ENCODE results near the gene NFE2. TPM values are rescaled to one million over a fixed set of nuclear protein-coding genes. Genes with fewer than 3 reads are reported as not detected.
"Not testable (repeated sequence)": the region's sequence is repeated elsewhere in the genome, so short reads cannot be mapped to it uniquely, and the experiment has no call there.

NFE2 gene
- total RNA-seq, 1 donor from 2014 or later, result not detected

DNA sequence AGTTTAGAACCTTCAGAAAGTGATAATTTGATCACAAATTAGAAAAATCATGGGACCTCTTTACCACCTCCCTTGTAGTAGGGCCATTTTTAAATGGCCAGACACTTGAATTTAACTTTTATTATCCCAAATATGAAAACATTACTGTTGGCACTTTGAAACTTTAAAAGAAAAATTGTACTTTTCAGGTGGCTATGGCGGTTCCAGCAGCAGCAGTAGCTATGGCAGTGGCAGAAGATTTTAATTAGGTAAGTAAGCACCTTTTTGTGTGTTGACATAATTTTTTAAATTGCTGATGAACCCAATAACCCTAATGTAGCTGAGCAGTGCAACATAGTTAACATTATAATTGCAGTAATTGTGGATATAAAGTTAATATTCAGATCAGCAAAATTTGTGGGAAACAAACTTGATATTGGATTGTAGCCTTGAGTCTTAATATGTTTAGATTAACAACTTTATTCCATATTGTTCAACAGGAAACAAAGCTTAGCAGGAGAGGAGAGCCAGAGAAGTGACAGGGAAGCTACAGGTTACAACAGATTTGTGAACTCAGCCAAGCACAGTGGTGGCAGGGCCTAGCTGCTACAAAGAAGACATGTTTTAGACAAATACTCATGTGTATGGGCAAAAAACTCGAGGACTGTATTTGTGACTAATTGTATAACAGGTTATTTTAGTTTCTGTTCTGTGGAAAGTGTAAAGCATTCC, 16.6 kb downstream of the NFE2 start:
- DNase-seq (ENCODE audit: low read depth in 2 of 2), result not testable (repeated sequence)

DNA sequence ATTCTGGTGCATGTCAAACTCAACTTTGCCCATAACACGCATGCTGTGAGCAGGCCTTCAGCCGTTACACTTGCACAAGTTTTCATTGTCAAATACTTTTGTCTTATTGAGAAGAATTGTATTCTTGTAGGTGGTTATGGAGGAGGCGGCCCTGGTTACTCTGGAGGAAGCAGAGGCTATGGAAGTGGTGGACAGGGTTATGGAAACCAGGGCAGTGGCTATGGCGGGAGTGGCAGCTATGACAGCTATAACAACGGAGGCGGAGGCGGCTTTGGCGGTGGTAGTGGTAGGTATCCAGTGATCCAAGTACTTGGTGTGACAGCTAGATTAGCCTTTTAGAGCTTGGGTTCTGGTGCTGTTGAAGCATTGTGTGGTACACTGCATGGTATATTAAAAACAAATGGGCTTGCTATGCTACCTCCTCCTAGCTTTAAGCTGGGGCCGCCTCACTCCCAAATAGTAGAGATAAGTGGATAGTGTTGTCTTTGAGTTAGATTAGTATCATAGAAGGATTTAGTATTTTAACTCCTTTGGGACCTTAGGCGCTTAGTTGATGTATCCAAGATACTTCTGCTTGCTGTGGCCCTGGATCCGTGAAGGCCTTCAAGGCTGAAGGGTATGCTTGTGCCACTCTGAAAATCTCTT, 17.7 kb downstream of the NFE2 start:
- DNase-seq (ENCODE audit: low read depth in 2 of 2), result no peak

GRCh38 chr12:54281694-54282093, 19.1 kb downstream of the NFE2 start:
- DNase-seq (ENCODE audit: low read depth in 2 of 2), result not testable (repeated sequence)

DNA sequence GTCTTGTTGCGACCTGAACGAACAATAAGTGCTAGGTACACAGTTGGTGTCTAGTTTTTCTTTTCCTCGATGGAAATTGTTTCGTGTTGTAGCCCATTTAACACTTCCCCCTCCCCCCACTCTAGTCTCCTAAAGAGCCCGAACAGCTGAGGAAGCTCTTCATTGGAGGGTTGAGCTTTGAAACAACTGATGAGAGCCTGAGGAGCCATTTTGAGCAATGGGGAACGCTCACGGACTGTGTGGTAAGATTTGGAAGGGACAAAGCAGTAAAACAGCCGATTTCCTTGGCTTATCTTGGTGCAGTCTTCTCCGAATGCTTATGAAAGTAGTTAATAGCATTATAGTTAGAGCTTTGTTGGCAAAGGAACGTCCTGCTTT, 19.6 kb downstream of the NFE2 start:
- not testable (repeated sequence) for DNase-seq (ENCODE audit: low read depth in 2 of 2)

- peak; percentile 100 for DNase-seq (ENCODE audit: low read depth in 2 of 2)
Observed at GRCh38 chr12:54280468-54281260, 20.2 kb downstream of the NFE2 start, which contains the start of gene HNRNPA1. Gene HNRNPA1, plus strand, starts transcription at chr12:54280726. Its CDS starts 82 bp downstream, at chr12:54280808.

DNA sequence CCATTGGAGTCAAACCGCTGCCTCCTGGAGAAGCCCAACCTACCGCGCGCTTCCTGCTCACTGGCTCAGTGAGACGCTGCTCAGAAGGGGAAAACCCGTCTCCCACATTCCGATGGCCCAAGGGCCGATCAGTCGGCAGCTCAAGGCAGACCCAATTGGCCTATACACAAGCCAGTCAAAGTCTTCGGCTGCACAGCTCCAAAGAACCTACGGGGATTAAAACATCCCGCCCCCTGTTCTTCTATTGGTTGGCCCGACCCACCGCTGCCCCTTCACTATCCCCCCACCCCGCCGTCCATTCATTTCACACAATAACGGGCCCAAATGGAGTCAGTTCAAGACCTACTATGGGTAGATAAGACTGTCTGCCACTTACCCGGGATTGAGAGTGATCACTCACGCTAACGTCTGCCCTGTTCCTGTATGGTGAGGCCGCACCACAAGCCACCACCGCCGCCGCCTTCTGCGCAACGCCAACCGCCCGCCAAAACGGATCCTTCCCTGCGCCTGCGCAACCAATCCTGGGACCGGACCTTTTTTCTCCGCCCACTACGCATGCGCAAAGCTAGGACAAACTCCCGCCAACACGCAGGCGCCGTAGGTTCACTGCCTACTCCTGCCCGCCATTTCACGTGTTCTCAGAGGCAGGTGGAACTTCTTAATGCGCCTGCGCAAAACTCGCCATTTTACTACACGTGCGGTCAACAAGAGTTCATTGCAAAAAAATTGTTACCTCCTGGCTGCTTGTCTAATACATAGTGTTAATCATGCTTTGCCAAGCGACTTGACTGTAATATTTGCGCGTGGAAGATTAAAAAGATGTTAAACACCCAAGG, 21.0 kb downstream of the NFE2 start, which contains the start of gene CBX5:
Gene CBX5 (minus strand): TSS at position 491 of the 836 bp plus-strand sequence. CDS start 22,472 bp downstream, outside the sequence.
- peak; percentile 99 to 100 for DNase-seq (ENCODE audit: low read depth in 2 of 2)

DNA sequence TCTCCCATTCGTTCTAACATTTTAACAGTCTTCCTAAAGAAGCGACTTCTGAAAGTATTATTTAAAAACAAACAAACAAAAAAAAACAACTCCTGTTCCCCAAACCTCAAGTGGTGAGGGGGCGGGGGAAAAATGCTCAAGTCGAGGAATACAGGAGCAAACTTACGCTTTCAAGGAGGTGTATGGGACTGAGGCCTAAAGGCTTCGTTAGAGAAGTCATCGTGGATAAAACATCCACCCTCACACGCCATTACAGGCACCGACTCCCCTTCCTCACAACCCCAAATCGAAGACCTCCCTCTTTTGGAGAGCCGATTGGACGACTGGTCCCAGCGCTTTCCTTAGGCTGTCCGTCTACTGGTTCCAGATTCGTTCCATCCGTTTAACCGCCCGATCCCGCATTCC, 21.6 kb downstream of the NFE2 start:
- no peak for DNase-seq (ENCODE audit: low read depth in 2 of 2)

DNA sequence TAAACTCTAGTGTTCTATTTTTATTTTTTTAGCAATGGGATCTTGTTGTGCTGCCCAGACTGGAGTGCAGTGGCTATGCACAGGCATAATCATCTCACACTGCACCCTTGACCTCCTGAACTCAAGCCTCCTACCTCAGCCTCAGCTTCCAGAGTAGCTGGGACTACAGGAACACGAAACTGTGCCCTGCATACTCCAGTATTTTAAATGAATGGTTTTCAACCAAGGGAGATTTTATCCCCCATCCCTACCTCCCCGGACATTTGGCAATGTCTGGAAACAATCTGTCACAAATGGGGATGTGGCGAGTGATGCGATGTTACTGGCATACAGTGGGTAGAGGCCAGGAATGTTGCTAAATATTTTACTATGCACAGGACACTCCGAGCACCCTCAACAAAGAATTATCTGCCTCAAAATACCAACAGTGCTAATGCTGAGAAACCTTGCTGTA, 23.0 kb downstream of the NFE2 start:
- peak in 1 of 2 donors; percentile 33 for DNase-seq (ENCODE audit: low read depth in 2 of 2)

- DNase-seq (ENCODE audit: low read depth in 2 of 2), result peak in 1 of 2 donors; percentile 29
Observed at GRCh38 chr12:54276368-54276767, 24.4 kb downstream of the NFE2 start.

- DNase-seq (ENCODE audit: low read depth in 2 of 2), result no peak
Observed at GRCh38 chr12:54273981-54274380, 26.8 kb downstream of the NFE2 start.

- DNase-seq (ENCODE audit: low read depth in 2 of 2), result no peak
Observed at GRCh38 chr12:54272214-54272613, 28.6 kb downstream of the NFE2 start.

GRCh38 chr12:54270345-54270744, 30.5 kb downstream of the NFE2 start:
- DNase-seq (ENCODE audit: low read depth in 2 of 2), result no peak

DNA sequence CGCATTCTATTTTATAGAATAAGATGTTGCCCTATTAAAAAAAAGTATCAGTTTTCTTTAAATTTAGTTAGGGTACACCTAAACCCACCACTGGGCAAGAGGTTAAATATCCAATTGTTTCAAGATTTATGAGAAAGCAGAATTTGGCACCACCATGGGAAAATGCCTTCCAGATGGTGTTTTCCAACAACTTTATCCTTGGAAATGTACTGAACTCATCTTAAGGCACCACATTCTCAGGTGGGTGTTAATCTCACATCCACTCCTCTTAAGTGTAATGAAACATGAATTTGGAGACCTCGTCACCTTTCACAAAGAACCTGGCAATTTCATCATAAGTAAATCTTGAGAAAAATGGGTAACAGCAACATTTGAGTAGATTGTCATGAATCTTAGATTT, 34.0 kb downstream of the NFE2 start:
- no peak for DNase-seq (ENCODE audit: low read depth in 2 of 2)

- DNase-seq (ENCODE audit: low read depth in 2 of 2), result no peak
Observed at GRCh38 chr12:54265364-54265812, 35.4 kb downstream of the NFE2 start.

DNA sequence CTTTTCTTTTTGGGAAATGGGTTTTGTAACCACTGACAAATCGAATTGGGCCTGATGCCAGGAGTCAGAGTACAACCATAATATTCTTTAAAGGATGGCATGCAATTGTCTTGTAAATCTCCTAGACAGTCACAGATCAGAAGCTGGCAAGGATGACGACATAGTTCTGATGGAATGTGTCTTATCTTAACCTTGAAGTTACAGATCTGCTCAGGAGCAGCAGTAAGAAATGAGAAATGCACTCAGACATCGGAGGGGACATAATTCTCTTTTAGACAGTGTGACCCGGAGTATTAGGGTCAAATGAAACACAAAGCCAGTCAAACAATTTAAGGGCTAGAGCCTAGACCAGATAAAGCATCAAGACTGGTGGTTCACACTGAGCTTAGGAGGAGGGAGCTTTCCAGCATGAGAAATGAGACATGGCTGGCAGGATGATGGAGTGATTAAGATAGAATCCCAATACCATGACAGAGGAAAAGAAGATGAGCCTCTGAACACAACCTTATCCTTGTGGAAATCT, 38.4 kb downstream of the NFE2 start:
- DNase-seq (ENCODE audit: low read depth in 2 of 2), result peak in 1 of 2 donors; percentile 61

DNA sequence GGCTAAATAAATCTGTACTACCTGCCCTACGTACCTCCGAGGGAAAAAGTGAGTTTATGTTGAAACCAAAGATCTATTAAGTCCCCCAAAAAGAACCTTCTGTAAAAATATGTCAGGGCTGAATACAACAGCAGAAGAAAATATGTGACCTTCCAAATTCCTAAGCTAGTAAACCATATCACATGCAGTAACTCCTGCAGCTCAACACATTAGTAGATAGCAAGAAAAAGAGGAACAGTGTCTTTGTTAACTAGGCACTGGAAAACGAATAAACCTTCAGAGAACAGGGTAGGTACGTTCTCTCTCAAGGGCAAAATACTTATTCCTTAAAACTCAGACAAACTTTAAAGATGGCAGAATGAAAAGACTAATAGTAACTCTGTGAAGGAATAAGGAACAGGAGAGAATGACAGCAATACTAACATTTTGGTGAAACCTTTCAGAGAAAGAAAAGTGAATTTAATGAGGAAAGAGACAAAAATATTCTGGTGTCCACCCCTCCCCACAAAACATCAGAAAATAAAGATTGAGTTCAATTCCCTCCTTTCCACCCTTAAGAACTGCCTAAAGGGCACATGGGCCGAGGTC, 38.9 kb downstream of the NFE2 start:
- no peak for DNase-seq (ENCODE audit: low read depth in 2 of 2)

DNA sequence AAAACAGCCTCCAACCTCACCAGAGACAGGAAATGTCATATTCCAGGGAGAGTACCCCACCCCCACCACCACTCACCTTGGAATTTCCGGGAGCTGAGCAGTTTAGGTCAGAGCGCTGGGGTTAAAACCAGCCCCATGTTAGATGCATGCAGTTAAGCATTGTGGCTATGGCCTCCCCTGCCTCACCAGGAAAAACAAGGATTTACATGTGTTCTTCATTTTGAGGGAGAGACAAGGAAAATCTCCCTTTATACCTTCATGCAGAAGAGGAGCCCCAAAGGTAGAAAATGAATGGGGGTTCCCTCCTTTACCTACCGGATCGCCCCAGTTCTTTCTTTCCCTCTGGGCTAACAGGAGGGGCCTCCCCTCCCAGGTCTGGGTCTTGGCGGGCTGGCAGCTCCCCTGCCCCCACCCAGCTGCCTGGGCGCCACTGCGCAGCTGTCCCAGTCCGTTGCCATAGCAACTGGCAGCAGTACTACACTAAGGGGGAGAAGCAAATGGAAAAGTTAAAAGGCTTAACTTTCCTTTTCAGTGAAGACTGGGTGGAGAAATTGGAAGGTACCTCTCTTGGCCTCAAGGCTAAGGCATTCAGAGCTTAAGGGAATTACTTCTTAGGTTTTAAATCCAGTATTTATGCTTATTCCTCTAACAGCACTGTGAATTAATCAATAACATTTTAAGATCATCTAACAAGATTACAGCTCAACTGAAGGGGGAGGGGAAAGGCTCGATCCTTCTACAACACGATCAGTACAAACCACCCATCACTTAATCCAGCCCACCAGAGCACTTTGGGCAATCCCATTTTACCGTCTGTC, 41.4 kb downstream of the NFE2 start:
- peak; percentile 93 for DNase-seq (ENCODE audit: low read depth in 2 of 2)

- DNase-seq (ENCODE audit: low read depth in 2 of 2), result peak in 1 of 2 donors; percentile 11
Observed at GRCh38 chr12:54258201-54258681, 42.6 kb downstream of the NFE2 start.

DNA sequence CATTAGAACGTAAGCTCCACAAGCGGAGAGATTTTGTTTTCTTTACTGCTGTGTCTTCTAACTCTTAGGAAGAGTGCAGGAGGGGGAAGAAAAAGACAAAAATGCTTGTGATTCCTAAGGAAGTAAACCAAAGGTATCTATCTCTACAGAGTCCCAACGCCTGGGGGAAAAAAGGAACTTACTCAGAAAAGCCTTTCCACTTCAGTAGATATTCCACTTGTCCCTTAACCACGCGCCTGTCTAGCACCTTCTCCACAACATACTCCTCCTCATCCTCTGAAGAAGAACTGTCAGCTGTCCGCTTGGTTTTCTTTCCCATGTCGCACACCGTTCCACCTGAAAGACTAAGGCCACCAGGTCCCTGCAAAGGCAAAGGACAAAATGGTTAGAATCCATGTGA, 43.5 kb downstream of the NFE2 start:
- no peak for DNase-seq (ENCODE audit: low read depth in 2 of 2)
